Measurements from ENCODE around the gene WFDC1. TPM values are rescaled to one million over a fixed set of nuclear protein-coding genes. Genes with fewer than 3 reads are reported as not detected.

The WFDC1 gene
- total RNA-seq, 2 experiments from 2014 or later: not detected

- Mint-ChIP-seq H3K4me1 (no peaks in the 10 kb centered on the region), H3K36me3 (ENCODE audit: low read depth) (no peaks in the 10 kb centered on the region), H3K9me3 (no peaks in the 10 kb centered on the region), H3K27me3 (peaks cover 1% of the 10 kb centered on the region), H3K27ac (no peak overlapping the region), H3K4me3 (no peak overlapping the region)
- ChIA-PET CTCF (no interaction called here), POLR2A (no interaction called here)
- no peak for DNase-seq
Measured at GRCh38 chr16:84344781-84345180, 50.1 kb downstream of the WFDC1 start.

DNA sequence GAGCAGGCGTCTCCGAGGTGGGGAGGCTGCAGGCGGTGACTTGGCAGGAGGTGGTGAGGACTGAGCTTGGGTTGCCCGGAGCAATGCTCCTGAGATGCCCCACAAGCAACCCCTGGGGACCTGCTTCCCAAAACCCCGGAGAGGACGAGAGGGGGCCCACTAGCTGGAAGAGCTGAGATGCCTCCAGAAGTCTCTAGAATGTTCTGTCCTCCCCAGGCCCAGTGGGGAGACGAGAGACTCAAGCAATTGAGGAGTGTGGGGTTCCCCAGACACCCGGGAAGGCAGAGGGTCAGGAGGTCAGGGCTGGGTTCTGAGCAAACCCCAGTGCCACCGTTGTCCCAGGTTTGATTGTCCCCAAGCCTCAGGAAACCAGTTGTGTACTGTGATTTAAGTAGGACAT is 52.5 kb downstream of the WFDC1 start:
- no peak for DNase-seq
- peaks cover 1% of the 10 kb centered on the region for H3K27me3 Mint-ChIP-seq
- H3K4me3 Mint-ChIP-seq: no peak overlapping the region
- H3K9me3 Mint-ChIP-seq: no peaks in the 10 kb centered on the region
- H3K36me3 Mint-ChIP-seq (ENCODE audit: low read depth): no peaks in the 10 kb centered on the region
- ChIA-PET POLR2A (no interaction called here), CTCF (no interaction called here)
- H3K4me1 Mint-ChIP-seq: no peaks in the 10 kb centered on the region
- no peak overlapping the region for H3K27ac Mint-ChIP-seq

DNA sequence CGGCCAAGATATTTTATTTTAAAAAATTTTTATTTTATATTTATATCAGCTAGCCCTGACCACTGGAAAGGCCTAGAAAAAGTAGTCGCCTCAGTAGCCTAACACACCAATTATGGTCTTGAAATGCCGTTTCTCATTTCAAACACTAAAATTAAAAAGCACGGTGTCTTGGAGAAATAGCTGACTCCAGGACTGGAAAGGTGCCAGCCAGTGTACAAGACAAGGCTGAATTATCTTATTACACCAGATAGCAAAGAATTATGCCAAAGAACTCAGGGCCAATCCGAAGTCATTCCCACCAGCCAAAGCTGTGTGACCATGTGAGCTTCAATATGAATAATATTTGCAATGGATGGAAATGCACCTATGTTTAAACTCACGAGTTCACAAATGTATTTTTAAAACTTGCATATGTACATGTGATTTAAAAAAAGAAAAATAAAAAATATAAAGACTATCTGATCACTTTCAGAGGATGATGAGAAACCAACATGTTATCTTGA is 53.8 kb downstream of the WFDC1 start:
- ChIA-PET CTCF (no interaction called here), POLR2A (no interaction called here)
- no peaks in the 10 kb centered on the region for H3K9me3 Mint-ChIP-seq
- no peaks in the 10 kb centered on the region for H3K36me3 Mint-ChIP-seq (ENCODE audit: low read depth)
- H3K4me3 Mint-ChIP-seq: no peak overlapping the region
- peaks cover 3% of the 10 kb centered on the region for H3K27me3 Mint-ChIP-seq
- H3K27ac Mint-ChIP-seq: no peak overlapping the region
- no peaks in the 10 kb centered on the region for H3K4me1 Mint-ChIP-seq
- DNase-seq: no peak

GRCh38 chr16:84349862-84350684 is 55.4 kb downstream of the WFDC1 start:
- no peak overlapping the region for H3K4me3 Mint-ChIP-seq
- DNase-seq: no peak
- no peak overlapping the region for H3K27ac Mint-ChIP-seq
- H3K36me3 Mint-ChIP-seq (ENCODE audit: low read depth): no peaks in the 10 kb centered on the region
- ChIA-PET CTCF (interaction anchor here (0.6 kb wide), 1 partner anchor 136 kb away, joined by 3 read pairs; no protein-coding TSS in a partner anchor), POLR2A (no interaction called here)
- no peaks in the 10 kb centered on the region for H3K4me1 Mint-ChIP-seq
- H3K9me3 Mint-ChIP-seq: no peaks in the 10 kb centered on the region
- peaks cover 3% of the 10 kb centered on the region for H3K27me3 Mint-ChIP-seq

GRCh38 chr16:84350685-84351400 is 56.2 kb downstream of the WFDC1 start:
- no peaks in the 10 kb centered on the region for H3K9me3 Mint-ChIP-seq

GRCh38 chr16:84351630-84352029 is 57.0 kb downstream of the WFDC1 start:
- H3K27ac Mint-ChIP-seq: no peak overlapping the region
- no peaks in the 10 kb centered on the region for H3K9me3 Mint-ChIP-seq
- POLR2A ChIA-PET: no interaction called here
- no peak overlapping the region for H3K4me3 Mint-ChIP-seq
- CTCF ChIA-PET: no interaction called here
- peaks cover 3% of the 10 kb centered on the region for H3K27me3 Mint-ChIP-seq
- H3K36me3 Mint-ChIP-seq (ENCODE audit: low read depth): no peaks in the 10 kb centered on the region
- H3K4me1 Mint-ChIP-seq: no peaks in the 10 kb centered on the region
- DNase-seq: no peak

More at GRCh38 chr16:84350685-84351400, 56.2 kb downstream of the WFDC1 start:
- CTCF ChIA-PET: no interaction called here
- POLR2A ChIA-PET: no interaction called here
- Mint-ChIP-seq H3K4me3 (no peak overlapping the region), H3K36me3 (ENCODE audit: low read depth) (no peaks in the 10 kb centered on the region), H3K4me1 (no peaks in the 10 kb centered on the region), H3K27ac (no peak overlapping the region), H3K27me3 (peaks cover 3% of the 10 kb centered on the region)
- no peak for DNase-seq

- CTCF ChIA-PET: no interaction called here
- Mint-ChIP-seq H3K36me3 (ENCODE audit: low read depth) (no peaks in the 10 kb centered on the region), H3K27ac (no peak overlapping the region), H3K4me1 (peaks cover 12% of the 10 kb centered on the region), H3K9me3 (no peaks in the 10 kb centered on the region), H3K27me3 (peaks cover 7% of the 10 kb centered on the region), H3K4me3 (no peak overlapping the region)
- no peak for DNase-seq
- POLR2A ChIA-PET: no interaction called here
Measured at GRCh38 chr16:84354306-84354705, 59.6 kb downstream of the WFDC1 start.

GRCh38 chr16:84355149-84355548 is 60.5 kb downstream of the WFDC1 start:
- Mint-ChIP-seq H3K4me3 (no peak overlapping the region), H3K9me3 (no peaks in the 10 kb centered on the region), H3K27me3 (peaks cover 7% of the 10 kb centered on the region), H3K4me1 (peaks cover 20% of the 10 kb centered on the region), H3K36me3 (ENCODE audit: low read depth) (no peaks in the 10 kb centered on the region), H3K27ac (no peak overlapping the region)
- no peak for DNase-seq
- CTCF ChIA-PET: no interaction called here
- POLR2A ChIA-PET: no interaction called here

DNA sequence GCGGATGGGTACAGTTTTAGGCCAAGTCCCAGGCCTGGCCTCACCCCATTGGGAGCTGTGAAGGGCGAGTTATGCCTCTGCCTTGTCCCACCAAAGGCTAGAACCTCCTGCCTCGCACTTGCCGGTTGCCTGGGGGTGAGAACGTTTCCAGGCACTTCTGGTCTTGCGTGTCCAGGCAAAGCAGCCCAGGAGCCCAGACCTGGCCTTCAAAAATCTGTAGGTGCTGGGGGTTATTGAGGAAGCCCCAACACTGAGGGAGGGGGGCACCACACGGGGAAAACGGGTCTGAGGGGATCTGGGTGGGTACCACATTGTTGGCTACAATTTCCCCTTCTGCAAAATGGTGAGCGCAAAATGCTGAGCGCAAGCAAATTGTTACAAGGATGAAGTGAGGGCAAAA is 61.5 kb downstream of the WFDC1 start:
- H3K36me3 Mint-ChIP-seq (ENCODE audit: low read depth): no peaks in the 10 kb centered on the region
- H3K27ac Mint-ChIP-seq: no peak overlapping the region
- POLR2A ChIA-PET: no interaction called here
- H3K27me3 Mint-ChIP-seq: peaks cover 7% of the 10 kb centered on the region
- no peak for DNase-seq
- peaks cover 30% of the 10 kb centered on the region for H3K4me1 Mint-ChIP-seq
- no peak overlapping the region for H3K4me3 Mint-ChIP-seq
- no peaks in the 10 kb centered on the region for H3K9me3 Mint-ChIP-seq
- CTCF ChIA-PET: no interaction called here

- CTCF ChIA-PET: no interaction called here
- H3K27ac Mint-ChIP-seq: no peak overlapping the region
Measured at GRCh38 chr16:84356591-84357116, 62.0 kb downstream of the WFDC1 start.

DNA sequence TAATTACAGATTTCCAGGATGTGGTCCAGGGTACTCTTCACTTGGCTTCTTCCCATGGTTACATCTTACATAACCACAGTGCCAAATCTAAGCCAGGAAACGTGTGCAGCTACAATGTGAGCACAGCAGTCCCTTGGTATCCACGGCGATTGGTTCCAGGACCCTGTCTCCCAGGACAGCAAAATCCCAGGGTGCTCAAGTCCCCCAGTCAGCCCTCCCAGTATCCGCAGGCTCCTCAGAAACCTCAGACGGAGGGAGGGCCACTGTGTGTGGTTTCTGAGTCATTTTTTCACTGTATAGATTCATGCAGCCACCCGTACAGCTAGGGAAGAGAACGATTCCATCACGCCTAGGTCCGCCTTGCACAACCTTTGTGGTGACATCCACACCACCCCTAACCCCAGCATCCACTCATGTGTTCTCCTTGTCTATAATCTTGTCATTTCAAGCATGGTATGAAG is 62.5 kb downstream of the WFDC1 start:
- CTCF ChIA-PET: no interaction called here
- peaks cover 30% of the 10 kb centered on the region for H3K4me1 Mint-ChIP-seq
- no peaks in the 10 kb centered on the region for H3K9me3 Mint-ChIP-seq
- H3K27ac Mint-ChIP-seq: no peak overlapping the region
- H3K36me3 Mint-ChIP-seq (ENCODE audit: low read depth): no peaks in the 10 kb centered on the region
- H3K27me3 Mint-ChIP-seq: peaks cover 7% of the 10 kb centered on the region
- POLR2A ChIA-PET: no interaction called here
- H3K4me3 Mint-ChIP-seq: no peak overlapping the region
- DNase-seq: no peak

More at GRCh38 chr16:84356591-84357116, 62.0 kb downstream of the WFDC1 start:
- no peaks in the 10 kb centered on the region for H3K9me3 Mint-ChIP-seq
- H3K27me3 Mint-ChIP-seq: peaks cover 7% of the 10 kb centered on the region
- POLR2A ChIA-PET: no interaction called here
- no peak for DNase-seq
- no peaks in the 10 kb centered on the region for H3K36me3 Mint-ChIP-seq (ENCODE audit: low read depth)
- no peak overlapping the region for H3K4me3 Mint-ChIP-seq
- H3K4me1 Mint-ChIP-seq: peaks cover 30% of the 10 kb centered on the region

DNA sequence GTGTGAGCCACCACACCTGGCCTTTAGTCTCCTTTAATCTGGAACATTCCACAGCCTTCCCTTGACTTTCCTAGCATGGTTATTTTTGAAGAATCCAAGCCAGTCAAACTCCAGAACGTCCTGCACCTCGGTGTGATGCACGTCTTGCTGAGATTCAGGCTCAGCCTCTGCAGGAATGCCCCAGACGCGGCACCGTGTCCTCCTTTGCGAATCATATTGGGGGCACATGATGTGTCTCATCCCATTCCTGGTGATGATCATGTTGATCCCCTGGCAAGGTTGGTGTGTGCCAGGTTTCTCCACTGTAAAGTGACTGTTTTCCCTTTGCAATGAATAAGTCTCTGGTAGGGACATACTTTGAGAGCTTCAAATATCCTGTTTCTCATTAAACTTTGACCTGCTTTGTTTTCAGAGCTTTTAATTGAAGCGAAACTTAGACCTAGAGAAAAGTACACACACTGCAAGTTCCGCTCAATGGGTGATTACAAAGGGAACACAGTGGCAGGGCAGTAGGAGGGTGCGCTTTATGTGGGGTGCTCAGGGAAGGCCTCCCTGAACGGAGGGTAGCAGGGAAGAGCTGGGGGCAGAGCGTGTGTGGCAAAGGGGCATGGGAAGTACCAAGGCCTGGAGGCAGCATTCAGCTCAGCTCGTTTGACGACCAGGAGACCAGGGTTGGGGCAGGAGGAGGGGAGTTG is 64.1 kb downstream of the WFDC1 start:
- Mint-ChIP-seq H3K4me3 (no peak overlapping the region), H3K27ac (no peak overlapping the region), H3K27me3 (peaks cover 5% of the 10 kb centered on the region), H3K36me3 (ENCODE audit: low read depth) (no peaks in the 10 kb centered on the region), H3K4me1 (peaks cover 30% of the 10 kb centered on the region), H3K9me3 (no peaks in the 10 kb centered on the region)
- DNase-seq: no peak
- POLR2A ChIA-PET: no interaction called here
- CTCF ChIA-PET: no interaction called here

DNA sequence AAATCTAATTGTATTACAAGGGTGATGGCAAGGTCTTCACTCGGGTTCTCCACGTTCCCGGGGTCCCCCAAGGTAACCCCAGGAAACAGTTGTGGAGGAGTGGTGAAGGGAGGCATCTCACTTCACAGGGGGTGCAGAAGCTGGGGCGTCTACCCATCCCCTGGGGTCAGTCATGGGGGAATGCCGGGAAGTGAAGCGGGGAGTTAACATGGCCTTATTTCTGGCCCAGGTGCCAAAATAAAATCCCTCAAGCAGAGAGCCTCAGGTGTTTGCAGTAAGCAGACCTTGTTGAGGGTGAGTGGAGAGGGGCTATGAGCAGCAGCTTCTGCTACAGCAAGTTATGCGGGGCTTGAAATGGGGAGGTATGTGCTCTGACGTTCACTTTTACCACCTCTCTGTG is 64.6 kb downstream of the WFDC1 start:
- Mint-ChIP-seq H3K36me3 (ENCODE audit: low read depth) (no peaks in the 10 kb centered on the region), H3K4me3 (no peak overlapping the region), H3K27ac (peak overlapping the region; percentile 67), H3K4me1 (peaks cover 30% of the 10 kb centered on the region), H3K27me3 (peaks cover 6% of the 10 kb centered on the region), H3K9me3 (no peaks in the 10 kb centered on the region)
- ChIA-PET CTCF (no interaction called here), POLR2A (no interaction called here)
- DNase-seq: no peak

Measured in activated CD4-positive, alpha-beta T cell treated with anti-CD3 and anti-CD28 coated beads, Interleukin-2, amount 10 ng/mL, durations not matched to agents 7 days and 5 days (primary cell).